Activated T-cell treated with anti-CD3 and anti-CD28 coated beads, Interleukin-2, amount 50 U/mL, for 4 hours (primary cell): Measurements from ENCODE around the gene ZNF501. TPM values are rescaled to one million over a fixed set of nuclear protein-coding genes. Genes with fewer than 3 reads are reported as not detected.

Experiments used
- ATAC-seq, 2 donors: fragments of 200-7000 bp; cut with Tn5 transposase; one replicate each; pipeline ENCODE4 v1.10.0; 2021
- DNase-seq: peaks from one replicate; pipeline ENCODE4 v3.0.0-alpha.2; 2020
- H3K27me3 Mint-ChIP-seq: one replicate; pipeline ENCODE4 v1.8.0; 2021; ENCODE audit warnings: low read depth, mixed read lengths
- H3K36me3 Mint-ChIP-seq: one replicate; pipeline ENCODE4 v1.8.0; 2022; ENCODE audit warnings: mixed read lengths; ENCODE audit not compliant: insufficient read depth
- H3K4me1 Mint-ChIP-seq: one replicate; pipeline ENCODE4 v1.8.0; 2021; ENCODE audit warnings: low read depth, mixed read lengths
- H3K4me3 Mint-ChIP-seq: one replicate; pipeline ENCODE4 v1.8.0; 2021; ENCODE audit warnings: mild to moderate bottlenecking, moderate library complexity, mixed read lengths
- H3K9me3 Mint-ChIP-seq: one replicate; pipeline ENCODE4 v1.8.0; 2021; ENCODE audit warnings: mixed read lengths
- total RNA-seq, 3 donors: library from RNA; stranded (reverse); gene quantifications; one replicate each; pipeline ENCODE4 v1.2.1, GENCODE V29; 2021

The ZNF501 gene
- 1 to 10 TPM; 2.2 to 3.0 (median 2.5) TPM for total RNA-seq

DNA sequence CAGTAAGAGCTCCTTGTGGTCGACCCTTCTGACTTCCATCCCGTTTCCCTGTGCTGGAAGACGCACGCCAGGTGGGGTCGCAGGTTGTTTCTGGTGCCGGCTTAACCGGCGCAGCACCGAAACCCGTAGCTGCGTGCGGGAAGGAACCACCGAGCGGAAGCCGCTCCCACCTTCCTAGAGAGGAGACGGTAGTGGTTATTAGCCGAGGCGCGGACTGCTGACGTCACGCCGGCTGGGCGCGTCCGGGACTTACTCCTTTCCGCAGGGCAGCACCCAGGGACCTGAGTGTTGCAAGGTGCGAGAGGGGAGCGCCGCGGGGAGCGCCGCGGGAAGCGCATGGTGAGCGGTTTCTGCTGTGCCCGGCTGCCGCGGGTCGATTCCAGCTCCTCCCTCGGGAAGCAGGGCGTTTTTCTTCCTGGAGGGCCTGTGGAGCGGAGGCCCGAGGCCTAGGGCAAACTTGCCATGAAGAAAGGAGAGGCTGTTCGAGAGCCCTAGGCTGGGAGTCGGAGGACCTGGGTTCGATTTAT lies at the start of gene ZNF501:
Gene ZNF501 (plus strand): TSS at position 252 of the 527 bp plus-strand sequence. CDS start 4,787 bp downstream, outside the sequence.
- DNase-seq (peak; percentile 77), ATAC-seq (peak; percentile 98 to 99)
- peak within 1 kb of the TSS; percentile 92 for H3K4me3 Mint-ChIP-seq
- peaks cover 41% of the 10 kb centered on the region for H3K36me3 Mint-ChIP-seq
- peaks cover 13% of the 10 kb centered on the region for H3K4me1 Mint-ChIP-seq
- H3K27me3 Mint-ChIP-seq: no peaks in the 10 kb centered on the region
- peaks cover 48% of the 10 kb centered on the region for H3K9me3 Mint-ChIP-seq

DNA sequence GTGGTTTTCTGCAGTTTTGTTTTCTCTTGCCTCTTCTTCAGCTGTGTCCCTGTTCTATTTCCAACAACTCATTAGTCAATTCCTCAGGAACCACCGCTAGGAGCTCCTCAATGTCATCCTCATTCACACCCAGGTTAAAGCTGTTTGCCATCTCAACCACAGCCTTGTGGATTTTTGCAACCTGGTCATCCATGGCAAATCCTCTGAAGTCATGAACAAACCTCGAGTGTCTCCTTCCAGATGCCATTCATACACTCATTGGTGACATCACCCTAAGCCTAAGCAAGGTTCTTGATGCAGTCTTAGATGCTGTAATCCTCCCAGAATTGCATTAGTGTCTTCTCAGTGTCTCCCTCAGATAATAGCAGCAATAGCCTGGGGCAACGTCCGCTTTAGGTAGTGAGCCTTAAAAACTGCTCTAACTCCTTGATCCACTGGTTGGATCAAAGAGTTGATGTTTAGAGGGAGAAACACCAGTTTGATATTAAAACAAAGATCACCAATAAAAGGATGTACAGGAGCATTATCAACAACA lies 48.4 kb upstream of the ZNF501 start:
- DNase-seq (no peak), ATAC-seq (no peak)
- Mint-ChIP-seq H3K9me3 (peaks cover 16% of the 10 kb centered on the region), H3K4me3 (no peak overlapping the region), H3K36me3 (peaks cover 9% of the 10 kb centered on the region), H3K27me3 (peaks cover 19% of the 10 kb centered on the region), H3K4me1 (peaks cover 7% of the 10 kb centered on the region)

DNA sequence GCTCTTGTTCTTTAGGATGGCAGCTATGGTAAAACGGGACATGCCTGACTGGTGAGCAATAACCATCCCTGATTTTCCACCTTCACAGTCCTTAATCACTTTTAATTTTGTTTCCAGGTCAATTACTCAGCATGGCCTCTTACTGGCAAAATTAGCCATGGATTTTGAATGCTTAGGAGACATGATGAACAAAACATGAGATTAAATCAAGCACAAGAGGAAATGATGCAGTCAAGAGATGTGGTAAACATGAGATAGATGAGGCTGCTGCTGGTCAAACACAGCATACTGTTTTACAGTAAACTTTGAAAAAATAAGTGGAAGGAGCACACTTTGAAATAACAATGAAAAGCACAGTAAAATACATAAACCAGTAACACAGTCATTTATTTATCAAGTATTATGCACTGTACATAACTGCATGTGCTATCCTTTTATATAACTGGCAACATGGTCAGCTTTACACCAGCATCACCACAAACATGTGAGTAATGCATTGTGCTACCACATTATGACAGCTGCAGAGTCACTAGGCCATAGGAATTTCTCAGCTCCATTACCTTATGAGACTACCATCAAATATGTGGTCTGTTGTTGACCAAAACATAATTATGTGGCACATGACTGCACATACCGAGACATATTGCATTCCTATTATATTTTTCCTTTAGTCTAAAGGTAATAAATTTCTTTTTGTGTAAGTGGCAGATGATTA lies 47.1 kb upstream of the ZNF501 start:
- Mint-ChIP-seq H3K4me3 (no peak overlapping the region), H3K36me3 (peaks cover 9% of the 10 kb centered on the region), H3K4me1 (peaks cover 9% of the 10 kb centered on the region), H3K9me3 (peaks cover 26% of the 10 kb centered on the region), H3K27me3 (peaks cover 29% of the 10 kb centered on the region)
- ATAC-seq (no peak), DNase-seq (no peak)

DNA sequence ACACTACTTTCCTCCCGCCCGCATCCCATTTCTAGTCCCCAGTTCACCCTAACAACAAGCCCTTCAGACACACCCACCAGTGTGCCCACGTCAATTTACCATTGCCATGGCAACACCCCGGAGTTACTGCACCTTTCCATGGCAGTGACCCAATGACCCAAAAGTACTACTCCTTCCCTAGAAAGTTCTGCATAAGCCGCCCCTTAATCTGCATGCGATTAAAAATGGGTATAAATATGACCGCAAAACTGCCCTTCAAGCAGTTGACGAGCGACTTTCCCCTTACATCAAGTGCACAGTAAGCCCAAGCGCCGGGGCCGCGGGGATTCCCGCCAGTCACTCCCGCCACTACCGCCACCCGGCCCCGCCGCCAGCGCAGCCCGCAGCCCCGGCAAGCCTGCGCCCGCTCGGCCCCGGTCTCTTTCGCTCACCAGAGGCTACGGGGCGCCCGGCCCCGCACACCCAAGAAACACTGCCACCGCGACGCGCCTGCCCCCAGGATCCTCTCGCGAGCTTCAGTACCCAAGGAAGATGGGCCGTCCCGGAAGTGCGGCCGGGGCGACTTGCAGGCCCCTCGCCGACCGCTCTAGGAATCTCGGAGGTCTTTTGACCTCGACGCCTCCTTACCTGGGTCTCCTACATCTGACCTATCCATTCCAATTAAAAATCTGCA lies 44.2 kb upstream of the ZNF501 start:
- Mint-ChIP-seq H3K4me1 (peaks cover 9% of the 10 kb centered on the region), H3K27me3 (peaks cover 45% of the 10 kb centered on the region), H3K9me3 (peaks cover 42% of the 10 kb centered on the region), H3K36me3 (peaks cover 9% of the 10 kb centered on the region), H3K4me3 (peak overlapping the region; percentile 81)
- DNase-seq (peak; percentile 28), ATAC-seq (peak; percentile 93 to 96)

DNA sequence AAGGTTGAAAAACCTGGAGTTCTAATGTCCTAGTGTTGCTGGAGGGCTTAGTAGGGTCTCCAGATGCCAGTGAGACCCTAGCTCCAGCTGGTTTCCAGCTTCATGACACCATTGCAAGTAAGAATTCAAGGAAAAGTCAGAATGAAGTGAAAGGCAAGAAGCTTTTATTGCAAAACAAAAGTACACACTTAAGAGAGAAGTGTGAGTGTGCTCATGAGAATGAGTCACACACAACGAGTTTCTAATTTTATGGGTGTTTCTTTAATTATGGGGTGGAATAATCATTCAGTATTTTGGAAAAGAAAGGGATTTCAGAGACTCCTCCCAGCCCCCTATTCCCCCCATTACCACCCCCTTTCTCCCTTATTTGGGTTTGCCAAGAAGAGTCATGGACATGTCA lies 41.5 kb upstream of the ZNF501 start:
- Mint-ChIP-seq H3K36me3 (peaks cover 5% of the 10 kb centered on the region), H3K9me3 (peaks cover 58% of the 10 kb centered on the region), H3K4me3 (no peak overlapping the region), H3K27me3 (peaks cover 57% of the 10 kb centered on the region), H3K4me1 (peaks cover 9% of the 10 kb centered on the region)
- DNase-seq (no peak), ATAC-seq (no peak)

DNA sequence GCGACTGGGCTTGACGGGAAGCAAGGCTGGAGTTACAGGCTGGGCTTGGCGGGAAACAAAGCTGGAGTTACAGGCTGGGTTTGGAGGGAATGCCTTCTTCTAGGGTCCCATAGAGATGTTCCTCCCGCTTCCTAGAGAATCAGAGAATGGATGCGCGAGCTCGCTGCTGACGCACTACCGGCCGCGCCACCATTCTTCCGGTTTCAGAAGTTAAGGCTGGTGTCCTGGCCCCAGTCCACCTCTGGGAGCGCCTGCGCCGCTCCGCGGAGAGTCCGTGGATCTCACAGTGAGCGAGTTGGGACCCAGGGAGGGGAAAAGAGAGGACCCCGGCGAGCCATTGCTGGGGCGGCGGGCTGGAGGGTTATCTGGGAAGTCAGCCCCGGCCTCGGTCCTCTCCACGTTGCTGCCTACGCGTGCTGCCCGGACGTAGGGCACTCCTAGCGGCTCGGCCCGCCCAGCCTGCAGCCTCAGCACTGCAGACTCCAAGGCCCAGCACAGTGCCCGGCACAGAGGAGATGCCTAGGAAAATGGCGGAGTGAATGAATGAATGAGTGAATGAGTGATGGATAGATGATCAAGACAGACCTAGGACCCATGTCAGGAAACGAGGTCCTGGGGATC lies 16.9 kb upstream of the ZNF501 start, which contains the start of gene ZNF502:
Gene ZNF502 (plus strand): TSS at position 206 of the 621 bp plus-strand sequence. CDS start 7,602 bp downstream, outside the sequence.
- H3K9me3 Mint-ChIP-seq: peaks cover 43% of the 10 kb centered on the region

DNA sequence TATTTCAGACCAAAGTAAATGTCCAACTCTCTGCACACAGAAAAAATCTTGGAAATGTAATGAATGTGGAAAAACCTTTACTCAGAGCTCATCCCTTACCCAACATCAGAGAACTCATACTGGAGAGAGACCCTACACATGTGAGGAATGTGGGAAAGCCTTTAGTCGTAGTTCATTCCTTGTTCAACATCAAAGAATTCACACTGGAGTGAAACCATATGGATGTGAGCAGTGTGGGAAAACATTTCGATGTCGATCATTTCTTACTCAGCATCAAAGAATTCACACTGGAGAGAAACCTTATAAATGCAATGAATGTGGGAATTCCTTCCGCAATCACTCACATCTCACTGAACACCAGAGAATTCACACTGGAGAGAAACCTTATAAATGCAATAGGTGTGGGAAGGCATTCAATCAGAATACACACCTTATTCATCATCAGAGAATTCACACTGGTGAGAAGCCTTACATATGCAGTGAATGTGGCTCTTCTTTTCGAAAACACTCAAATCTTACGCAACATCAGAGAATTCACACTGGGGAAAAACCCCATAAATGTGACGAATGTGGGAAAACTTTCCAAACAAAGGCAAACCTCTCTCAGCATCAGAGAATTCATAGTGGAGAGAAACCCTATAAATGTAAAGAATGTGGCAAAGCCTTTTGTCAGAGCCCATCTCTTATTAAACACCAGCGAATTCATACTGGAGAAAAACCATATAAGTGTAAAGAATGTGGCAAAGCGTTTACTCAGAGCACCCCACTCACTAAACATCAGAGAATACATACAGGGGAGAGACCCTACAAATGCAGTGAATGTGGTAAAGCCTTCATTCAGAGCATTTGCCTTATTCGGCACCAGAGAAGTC lies 8.0 kb upstream of the ZNF501 start:
- no peak overlapping the region for H3K4me3 Mint-ChIP-seq
- H3K36me3 Mint-ChIP-seq: peaks cover 49% of the 10 kb centered on the region
- H3K27me3 Mint-ChIP-seq: no peaks in the 10 kb centered on the region
- H3K4me1 Mint-ChIP-seq: no peaks in the 10 kb centered on the region
- no peak for ATAC-seq
- no peak for DNase-seq
- H3K9me3 Mint-ChIP-seq: peaks cover 63% of the 10 kb centered on the region

More for the DNA sequence above, 16.9 kb upstream of the ZNF501 start, which contains the start of gene ZNF502:
- ATAC-seq: peak; percentile 95 to 96
- Mint-ChIP-seq H3K4me1 (peaks cover 2% of the 10 kb centered on the region), H3K4me3 (peak within 1 kb of the TSS; percentile 84), H3K36me3 (peaks cover 15% of the 10 kb centered on the region), H3K27me3 (peaks cover 27% of the 10 kb centered on the region)
- peak; percentile 38 for DNase-seq

DNA sequence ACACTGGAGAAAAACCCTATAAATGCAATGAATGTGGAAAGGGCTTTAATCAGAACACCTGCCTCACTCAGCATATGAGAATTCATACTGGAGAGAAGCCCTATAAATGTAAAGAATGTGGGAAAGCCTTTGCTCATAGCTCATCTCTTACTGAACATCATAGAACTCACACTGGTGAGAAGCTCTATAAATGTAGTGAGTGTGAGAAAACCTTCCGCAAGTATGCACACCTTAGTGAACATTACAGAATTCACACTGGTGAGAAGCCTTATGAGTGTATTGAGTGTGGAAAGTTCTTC lies 7.4 kb upstream of the ZNF501 start:
- H3K9me3 Mint-ChIP-seq: peaks cover 60% of the 10 kb centered on the region
- H3K36me3 Mint-ChIP-seq: peaks cover 45% of the 10 kb centered on the region
- no peak overlapping the region for H3K4me3 Mint-ChIP-seq
- ATAC-seq (no peak), DNase-seq (no peak)
- no peaks in the 10 kb centered on the region for H3K27me3 Mint-ChIP-seq
- no peaks in the 10 kb centered on the region for H3K4me1 Mint-ChIP-seq

DNA sequence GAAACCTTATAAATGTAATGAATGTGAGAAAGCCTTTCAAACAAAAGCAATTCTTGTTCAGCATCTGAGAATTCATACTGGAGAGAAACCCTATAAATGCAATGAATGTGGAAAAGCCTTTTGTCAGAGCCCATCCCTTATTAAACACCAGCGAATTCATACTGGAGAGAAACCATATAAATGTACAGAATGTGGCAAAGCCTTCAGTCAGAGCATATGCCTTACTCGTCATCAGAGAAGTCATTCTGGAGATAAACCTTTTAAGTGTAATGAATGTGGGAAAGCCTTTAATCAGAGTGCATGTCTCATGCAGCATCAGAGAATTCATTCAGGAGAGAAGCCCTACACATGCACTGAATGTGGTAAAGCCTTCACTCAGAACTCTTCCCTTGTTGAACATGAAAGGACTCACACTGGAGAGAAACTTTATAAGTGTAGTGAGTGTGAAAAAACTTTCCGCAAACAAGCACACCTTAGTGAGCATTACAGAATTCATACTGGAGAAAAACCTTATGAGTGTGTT lies 5.3 kb downstream of the ZNF501 start:
- H3K4me3 Mint-ChIP-seq: no peak overlapping the region
- ATAC-seq: no peak
- no peak for DNase-seq
- peaks cover 69% of the 10 kb centered on the region for H3K9me3 Mint-ChIP-seq
- peaks cover 5% of the 10 kb centered on the region for H3K4me1 Mint-ChIP-seq
- H3K27me3 Mint-ChIP-seq: no peaks in the 10 kb centered on the region
- H3K36me3 Mint-ChIP-seq: peaks cover 45% of the 10 kb centered on the region

DNA sequence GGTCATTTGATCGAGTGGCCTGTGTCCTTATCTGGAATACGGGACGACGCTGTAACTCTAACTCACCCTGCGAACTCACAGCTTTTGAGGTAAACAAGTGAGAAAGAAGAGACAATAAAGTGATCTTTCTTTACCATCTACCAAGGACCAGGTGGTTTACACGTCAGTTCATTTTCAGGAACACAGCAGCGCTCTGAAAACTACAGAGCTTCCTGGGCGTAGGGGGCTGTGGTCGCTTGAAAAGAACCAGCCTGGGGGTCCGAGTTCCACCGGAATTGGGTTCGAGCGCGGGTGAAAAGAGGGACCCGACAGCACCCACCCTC lies 31.6 kb downstream of the ZNF501 start:
- H3K36me3 Mint-ChIP-seq: peaks cover 24% of the 10 kb centered on the region
- ATAC-seq (peak; percentile 8), DNase-seq (no peak)
- H3K4me1 Mint-ChIP-seq: peaks cover 23% of the 10 kb centered on the region
- H3K4me3 Mint-ChIP-seq: peak overlapping the region; percentile 89
- H3K9me3 Mint-ChIP-seq: peaks cover 10% of the 10 kb centered on the region
- H3K27me3 Mint-ChIP-seq: no peaks in the 10 kb centered on the region

DNA sequence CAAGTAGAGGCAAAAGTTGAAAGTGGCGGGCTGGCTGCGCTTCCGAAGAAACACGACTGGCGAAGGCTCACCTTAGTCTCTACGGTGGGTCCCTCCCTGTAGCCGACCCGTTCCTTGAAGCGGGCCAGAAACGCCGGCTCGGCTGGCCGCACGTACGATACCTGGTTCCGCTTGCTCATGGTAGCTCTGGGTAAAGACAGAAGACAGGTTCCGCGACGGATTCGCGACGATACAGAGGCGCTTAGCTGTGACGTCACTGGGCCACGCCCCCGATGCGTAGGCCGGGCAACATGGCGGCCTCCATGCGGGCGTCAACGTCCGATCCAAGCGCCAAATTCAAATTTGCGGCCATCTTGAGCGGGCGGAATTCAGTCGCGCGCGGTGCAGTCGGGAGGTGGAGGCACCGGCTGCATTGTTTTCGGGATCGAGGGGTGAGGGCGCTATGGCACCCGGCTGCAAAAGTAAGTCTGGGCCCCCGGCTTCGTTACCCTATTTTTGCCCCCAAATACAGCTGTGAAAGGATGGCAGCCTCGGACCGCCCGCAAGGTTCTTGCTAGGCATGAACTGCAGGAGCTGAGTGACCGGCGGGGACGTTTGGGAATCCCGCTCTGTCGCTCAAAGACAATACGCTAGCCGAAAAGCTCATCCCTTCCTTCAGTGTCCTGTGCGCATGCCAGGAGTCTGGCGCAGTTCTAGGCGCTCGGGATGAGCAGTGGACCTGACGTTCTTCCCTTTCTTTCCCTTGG lies 32.2 kb downstream of the ZNF501 start, which contains the start of the genes KIAA1143 and KIF15:
Gene KIAA1143 (minus strand): TSS at position 196 of the 746 bp plus-strand sequence. CDS start 17 bp downstream, at position 179.
Gene KIF15 (plus strand): TSS at position 371 of the 746 bp plus-strand sequence. CDS start 72 bp downstream, at position 443.
- Mint-ChIP-seq H3K4me1 (peaks cover 23% of the 10 kb centered on the region), H3K36me3 (peaks cover 22% of the 10 kb centered on the region), H3K27me3 (no peaks in the 10 kb centered on the region), H3K9me3 (peaks cover 10% of the 10 kb centered on the region), H3K4me3 (peak within 1 kb of the TSS; percentile 89)
- ATAC-seq: peak; percentile 92 to 94
- peak; percentile 98 for DNase-seq

DNA sequence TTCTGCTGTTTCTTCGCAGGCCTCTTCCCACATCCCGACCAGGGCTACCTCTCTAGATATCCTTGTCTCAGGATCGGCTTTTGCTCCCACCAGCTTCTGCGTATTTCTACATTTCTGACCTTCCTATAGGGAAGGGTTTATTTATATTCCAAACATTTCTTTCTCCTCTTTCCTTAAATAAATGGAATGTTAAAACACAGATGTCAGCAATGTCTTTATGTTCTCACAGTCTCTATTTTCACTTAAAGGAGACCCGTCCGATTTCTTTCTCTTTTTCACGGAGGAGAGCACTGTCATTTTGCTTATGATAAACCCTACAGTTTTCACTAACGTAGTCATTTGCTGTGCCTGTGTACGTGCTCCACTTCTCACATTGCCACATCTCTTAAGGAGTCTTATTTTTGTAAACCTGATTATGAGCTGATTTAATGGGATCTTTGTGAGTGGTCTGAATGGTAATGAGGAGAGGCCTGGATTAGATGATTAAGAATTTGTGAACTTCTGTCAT lies 32.8 kb downstream of the ZNF501 start:
- peaks cover 8% of the 10 kb centered on the region for H3K9me3 Mint-ChIP-seq
- peaks cover 19% of the 10 kb centered on the region for H3K36me3 Mint-ChIP-seq
- DNase-seq (no peak), ATAC-seq (no peak)
- H3K27me3 Mint-ChIP-seq: no peaks in the 10 kb centered on the region
- peaks cover 21% of the 10 kb centered on the region for H3K4me1 Mint-ChIP-seq
- H3K4me3 Mint-ChIP-seq: peak overlapping the region; percentile 89
